ENCODE measurements around the gene POU5F1.
A peak's percentile ranks its signal among the peaks of the same experiment; 100 is the strongest.
"Not testable (repeated sequence)": the region's sequence is repeated elsewhere in the genome, so short reads cannot be mapped to it uniquely, and the experiment has no call there.

POU5F1 gene

DNA sequence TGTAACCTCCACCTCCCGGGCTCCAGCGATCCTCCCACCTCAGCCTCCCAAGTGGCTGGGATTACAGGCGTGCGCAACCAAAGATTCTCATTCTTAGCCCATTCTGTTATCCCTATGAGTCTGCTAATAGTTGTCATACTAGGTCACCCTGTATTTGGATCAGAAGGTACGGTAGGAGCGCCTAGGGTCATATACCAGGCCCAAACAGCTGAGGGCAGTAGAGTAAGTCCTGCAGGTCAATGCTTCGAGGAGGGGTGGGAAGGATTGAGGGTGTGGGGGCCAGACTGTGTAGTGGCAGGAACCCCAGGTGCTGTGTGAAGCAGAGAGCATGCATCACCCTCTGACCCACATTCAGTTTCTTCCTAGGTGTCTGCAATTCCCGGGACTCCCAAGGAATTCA lies 22.7 kb upstream of the POU5F1 start:
- Histone ChIP-seq H3K27ac (no peak overlapping the region), H3K4me3 (no peak overlapping the region)

DNA sequence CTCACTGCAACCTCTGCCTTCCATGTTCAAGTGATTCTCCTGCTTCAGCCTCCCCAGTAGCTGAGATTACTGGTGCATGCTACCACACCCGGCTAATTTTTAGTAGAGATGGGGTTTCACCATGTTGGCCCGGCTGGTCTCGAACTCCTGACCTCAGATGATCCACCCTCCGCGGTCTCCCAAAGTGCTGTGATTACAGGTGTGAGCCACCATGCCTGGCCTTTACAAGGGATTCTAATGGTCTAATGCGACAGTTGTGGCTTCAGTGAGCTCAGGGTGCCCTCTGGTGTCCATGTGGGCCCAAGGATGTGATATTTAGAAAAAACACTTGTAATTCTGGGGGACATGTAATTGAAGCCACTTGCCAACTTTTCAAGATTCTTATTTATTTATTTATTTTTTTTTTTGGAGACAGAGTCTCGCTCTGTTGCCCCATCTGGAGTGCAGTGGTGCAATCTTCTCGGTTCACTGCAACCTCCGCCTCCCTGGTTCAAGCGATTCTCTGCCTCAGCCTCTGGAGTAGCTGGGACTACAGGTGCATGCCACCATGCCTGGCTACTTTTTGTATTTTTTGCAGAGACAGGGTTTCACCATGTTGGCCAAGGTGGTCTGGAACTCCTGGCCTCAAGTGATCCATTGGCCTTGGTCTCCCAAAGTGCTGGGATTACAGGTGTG lies 22.1 kb upstream of the POU5F1 start:
- not testable (repeated sequence) for H3K4me3 ChIP-seq, H3K27ac ChIP-seq

DNA sequence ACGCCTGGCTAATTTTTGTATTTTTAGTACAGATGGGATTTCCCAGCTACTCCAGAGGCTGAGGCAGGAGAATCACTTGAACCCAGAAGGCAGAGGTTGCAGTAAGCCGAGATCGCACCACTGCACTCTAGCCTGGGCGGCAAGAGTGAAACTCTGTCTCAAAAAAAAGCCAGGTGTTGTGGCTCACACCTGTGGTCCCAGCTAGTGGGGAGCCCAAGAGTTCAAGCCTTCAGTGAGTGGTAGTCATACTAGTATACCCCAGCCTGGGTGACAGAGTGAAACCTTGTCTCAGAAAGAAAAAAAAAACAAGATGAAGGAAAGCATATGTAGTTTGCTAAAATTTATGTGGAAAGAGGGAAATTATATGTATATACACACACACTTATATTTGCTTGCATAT lies 20.0 kb upstream of the POU5F1 start:
- no peak overlapping the region for H3K27ac ChIP-seq
- no peak overlapping the region for H3K4me3 ChIP-seq

DNA sequence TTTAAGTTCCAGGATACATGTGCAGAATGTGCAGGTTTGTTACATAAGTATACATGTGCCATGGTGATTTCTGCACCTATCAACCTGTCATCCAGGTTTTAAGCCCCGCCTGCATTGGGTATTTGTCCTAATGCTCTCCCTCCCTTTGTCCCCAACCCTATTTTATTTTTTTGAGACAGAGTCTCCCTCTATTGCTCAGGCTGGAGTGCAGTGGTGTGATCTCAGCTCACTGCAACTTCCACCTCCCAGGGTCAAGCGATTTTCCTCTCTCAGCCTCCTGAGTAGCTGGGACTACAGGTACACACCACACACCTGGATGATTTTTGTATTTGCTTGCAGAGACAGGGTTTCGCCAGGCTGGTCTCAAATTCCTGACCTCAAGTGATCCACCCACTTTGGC lies 18.7 kb upstream of the POU5F1 start:
- H3K27ac ChIP-seq, H3K4me3 ChIP-seq: not testable (repeated sequence)

DNA sequence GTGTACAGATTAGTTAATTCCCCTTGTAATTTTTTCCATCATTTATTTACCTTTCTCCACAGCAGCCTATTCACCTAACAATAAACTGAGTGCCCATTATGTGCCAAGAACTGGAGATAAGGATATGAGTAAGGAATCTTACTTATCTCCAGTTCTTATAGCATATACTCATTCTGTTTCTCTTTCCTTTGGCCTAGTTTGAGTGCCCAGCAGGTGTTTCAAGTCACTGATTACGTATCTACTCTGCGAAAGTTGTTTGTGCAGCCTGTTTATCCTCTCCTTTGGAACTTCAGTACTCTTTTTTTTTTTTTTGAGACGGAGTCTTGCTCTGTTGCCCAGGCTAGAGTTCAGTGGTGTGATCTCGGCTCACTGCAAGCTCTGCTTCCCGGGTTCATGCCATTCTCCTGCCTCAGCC lies 17.3 kb upstream of the POU5F1 start:
- H3K27ac ChIP-seq = peak overlapping the region in 1 of 21 experiments; percentile 81
- no peak overlapping the region for H3K4me3 ChIP-seq

DNA sequence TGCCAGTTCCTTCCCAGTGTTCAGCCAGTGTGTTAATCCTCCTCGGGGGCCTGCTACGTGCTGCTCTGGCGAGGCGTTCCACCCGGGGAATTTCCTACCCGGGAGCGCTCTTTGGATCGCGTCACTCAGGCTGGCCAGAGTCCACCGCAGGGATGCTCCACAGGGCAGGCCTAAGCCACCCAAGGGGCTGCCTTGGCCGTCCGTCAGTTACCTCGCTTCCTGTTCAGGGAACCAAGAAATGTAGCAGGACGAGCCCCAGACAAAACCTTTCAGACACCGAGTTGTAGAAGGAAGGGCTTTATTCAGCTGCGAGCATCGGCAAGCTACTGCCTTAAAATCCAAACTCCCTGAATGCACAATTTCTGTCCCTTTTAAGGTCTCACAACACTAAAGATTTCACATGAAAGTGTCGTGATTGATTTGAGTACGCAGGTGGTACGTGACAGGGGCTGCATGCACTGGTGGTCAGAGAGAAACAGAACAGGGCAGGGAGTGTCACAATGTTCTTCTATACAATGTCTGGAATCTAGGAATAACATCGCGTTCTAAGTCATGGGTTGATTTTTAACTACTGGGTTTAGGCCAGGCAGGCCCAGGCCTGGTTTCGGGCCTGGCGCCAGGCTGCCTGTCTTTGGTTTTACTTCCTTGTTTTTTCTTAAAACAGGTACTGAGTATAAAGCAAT lies 15.7 kb upstream of the POU5F1 start:
- Histone ChIP-seq H3K27ac (peak overlapping the region in 16 of 21 experiments; percentile 42 to 81 (median 72)), H3K4me3 (peak overlapping the region in 2 of 7 experiments; percentile 11 to 19)

DNA sequence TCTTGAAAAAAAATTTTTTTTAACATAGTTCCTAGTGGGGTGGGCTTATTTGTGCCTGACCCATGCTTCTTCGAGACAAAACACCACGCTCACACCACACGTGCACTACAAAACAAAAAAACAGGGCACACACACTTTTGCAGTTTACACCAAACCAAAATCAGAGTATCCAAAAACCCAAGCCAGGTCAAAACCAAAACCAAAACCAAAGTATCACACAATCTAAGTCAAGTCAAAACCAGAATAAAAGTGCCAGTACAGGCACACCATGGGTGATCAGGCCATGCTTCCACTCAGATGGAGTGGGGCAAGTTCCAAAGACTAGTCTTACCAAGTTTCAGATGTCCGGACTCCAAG lies 15.2 kb upstream of the POU5F1 start:
- peak overlapping the region in 16 of 21 experiments; percentile 42 to 81 (median 72) for H3K27ac ChIP-seq
- H3K4me3 ChIP-seq = peak overlapping the region in 2 of 7 experiments; percentile 11 to 19

DNA sequence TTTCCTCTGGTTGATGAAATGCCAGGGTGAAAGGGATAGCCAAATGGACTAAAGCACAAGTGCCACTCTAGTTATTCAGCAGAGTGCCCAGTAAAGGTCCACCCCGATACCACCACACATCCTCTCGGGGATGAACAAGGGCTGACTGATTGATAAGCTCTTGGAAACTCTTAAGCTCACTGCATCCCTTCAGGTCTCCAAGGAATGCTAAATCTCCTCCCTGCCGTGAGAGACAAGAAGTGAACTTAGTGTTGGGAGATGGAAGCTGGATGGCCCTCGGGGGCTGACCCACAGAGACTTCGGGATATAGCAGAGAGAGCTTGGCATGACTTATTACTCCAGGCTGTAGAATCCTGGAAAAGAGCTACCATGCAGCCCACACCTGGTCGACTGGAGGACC lies 13.4 kb upstream of the POU5F1 start:
- H3K4me3 ChIP-seq = not testable (repeated sequence)
- H3K27ac ChIP-seq = peak overlapping the region in 1 of 21 experiments; percentile 3

DNA sequence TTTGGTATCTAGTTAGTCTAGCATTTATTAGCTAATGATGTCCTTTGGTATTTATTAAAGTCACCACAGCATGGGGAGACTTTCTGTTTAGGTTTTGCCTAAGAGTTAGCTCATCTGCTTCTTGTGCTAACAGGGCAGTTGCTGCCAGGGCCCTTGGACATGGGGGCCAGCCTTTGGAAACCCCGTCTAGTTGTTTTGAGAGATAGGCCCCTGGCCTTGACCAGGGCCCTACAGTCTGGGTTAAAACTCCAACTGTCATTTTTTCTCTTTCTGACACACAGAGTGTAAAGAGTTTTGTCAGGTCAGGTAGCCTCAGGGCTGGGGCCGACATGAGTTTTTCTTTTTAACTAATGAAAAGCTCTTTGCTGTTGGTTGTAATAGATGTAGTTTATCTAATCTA lies 12.8 kb upstream of the POU5F1 start:
- H3K4me3 ChIP-seq = not testable (repeated sequence)
- H3K27ac ChIP-seq = peak overlapping the region in 1 of 21 experiments; percentile 3

DNA sequence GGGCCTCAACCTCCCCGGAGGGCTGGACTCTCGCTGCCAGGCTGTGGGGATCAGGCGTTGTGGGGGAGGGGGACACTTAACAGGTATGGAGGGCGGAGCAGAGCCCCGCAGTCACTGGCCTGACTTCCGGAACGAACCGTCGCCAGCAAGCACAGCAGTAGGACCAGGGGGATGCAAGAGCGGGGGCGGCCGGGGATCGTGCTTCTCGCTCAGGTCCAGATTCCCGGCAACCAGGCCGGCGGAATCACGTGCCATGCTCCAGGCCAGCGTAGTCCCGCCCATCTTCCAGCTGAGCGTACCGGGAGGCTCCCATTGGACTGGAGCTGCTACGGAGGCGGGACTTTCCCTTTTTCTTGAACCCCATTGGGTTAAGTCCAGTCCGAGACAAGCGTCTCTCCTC lies 10.0 kb upstream of the POU5F1 start:
- Histone ChIP-seq H3K4me3 (peak overlapping the region; percentile 5 to 45 (median 29)), H3K27ac (peak overlapping the region in 14 of 21 experiments; percentile 6 to 73 (median 45))

DNA sequence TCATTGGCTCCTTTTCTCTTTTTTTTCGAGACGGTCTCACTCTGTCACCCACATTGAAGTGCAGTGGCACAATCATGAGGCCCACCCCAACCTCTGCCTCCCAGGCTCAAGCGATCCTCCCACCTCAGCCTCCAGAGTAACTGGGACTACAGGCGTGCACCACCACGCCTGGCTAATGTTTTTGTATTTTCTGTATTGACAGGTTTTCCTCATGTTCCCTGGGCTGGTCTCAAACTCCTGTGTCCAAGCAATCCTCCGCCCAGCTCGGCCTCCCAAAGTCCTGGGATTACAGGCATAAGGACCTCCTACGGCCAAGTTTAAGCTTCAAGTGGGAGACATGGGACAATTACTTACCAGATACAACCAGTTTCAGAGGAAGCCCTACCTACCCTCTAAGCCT lies 9.4 kb upstream of the POU5F1 start:
- peak overlapping the region; percentile 5 to 45 (median 29) for H3K4me3 ChIP-seq
- H3K27ac ChIP-seq = peak overlapping the region in 8 of 21 experiments; percentile 9 to 73 (median 54)

DNA sequence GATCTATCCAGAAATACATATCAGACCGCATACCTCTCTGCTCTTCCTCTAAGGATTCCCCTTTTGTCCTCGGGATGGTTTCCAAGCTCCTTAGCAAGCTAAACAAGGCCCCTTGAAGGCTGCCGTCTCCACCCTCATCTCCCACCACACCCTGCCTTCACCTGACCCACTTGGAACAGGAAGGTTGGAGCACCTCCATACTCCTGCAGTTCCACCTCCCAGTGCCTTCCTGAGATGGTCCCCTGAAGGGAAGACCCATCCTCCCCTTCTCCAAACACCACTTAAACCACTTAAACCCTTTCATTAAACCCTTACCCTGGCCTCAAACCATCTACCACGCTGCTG lies 8.5 kb upstream of the POU5F1 start:
- Histone ChIP-seq H3K27ac (no peak overlapping the region), H3K4me3 (no peak overlapping the region)

DNA sequence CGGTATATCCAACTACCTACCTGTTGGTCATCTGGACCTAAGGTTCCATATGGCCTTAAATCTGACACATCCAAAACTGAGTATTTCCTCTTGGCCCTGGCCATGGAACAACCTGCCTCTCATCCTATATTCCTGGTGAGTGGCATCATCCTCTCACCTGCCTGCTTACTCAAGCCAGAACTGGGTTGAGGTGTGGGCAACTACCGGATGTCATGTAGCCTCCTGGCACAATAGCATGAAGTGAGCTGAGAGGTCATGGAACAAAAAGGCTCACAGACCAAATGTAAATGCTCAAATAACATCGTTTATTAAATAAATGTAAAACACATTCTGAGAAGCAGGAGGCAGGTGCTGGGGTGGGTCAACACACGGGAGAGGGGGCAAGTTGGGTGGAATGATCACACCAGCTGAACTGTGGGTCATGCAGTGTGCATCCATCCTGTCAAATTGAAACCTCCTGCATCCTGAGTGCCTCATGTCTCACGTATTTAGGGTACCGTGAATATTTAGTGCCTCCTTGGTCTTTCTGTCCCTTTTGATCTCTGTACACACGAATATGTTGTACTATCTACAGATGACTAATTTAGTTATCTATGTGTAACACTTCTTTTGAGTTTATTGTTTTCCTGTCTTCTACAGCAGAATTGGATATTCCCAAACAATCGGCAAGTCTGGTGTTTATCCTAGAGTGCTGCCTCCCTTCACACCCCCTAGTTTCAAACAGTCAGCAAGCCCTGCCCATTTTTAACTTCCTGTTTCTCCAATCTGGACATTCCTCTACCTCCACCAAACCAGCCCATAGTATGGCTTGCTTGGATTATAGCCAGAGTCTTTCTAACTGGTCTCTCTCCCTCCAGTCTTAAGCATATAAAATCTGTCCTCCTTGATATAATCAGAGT lies 7.9 kb upstream of the POU5F1 start:
- H3K4me3 ChIP-seq = no peak overlapping the region
- no peak overlapping the region for H3K27ac ChIP-seq

DNA sequence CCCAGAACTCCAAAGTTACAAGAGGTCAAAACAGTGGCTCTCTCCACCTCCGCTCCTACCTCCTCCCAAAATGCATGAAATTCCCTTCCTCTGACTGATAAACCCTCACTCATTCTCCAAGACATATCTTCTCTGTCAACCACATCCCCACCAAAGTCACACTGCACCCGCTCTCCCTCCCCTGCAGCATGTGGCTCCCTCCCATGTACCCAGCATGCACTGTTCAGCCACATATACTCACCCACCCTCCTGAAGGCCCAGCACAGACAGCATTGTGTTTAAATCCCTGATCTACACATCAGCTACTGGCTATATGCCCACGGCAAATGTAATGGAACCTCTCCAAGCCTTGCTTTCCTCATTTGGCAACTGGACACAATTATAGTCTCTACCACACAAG lies 5.5 kb upstream of the POU5F1 start:
- Histone ChIP-seq H3K4me3 (no peak overlapping the region), H3K27ac (peak overlapping the region in 1 of 21 experiments; percentile 14)

DNA sequence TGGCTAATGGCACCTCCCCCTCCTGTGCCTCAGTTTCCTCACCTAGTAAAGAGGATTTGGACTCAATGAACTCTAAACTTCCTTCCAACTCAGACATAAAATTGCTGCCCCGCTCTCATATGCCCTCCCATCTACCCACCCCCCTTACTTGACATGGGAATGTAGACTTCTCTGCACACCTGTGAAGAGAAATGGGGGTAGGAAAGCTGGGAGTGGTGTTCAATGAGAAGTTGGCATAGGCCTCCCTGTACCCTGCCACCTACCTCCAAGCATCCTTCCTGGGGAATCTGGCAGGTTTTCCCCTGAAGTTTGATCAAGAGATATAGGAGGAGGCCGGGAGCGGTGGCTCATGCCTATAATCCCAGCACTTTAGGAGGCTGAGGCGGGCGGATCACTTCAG lies 3.9 kb upstream of the POU5F1 start:
- H3K4me3 ChIP-seq = no peak overlapping the region
- H3K27ac ChIP-seq = no peak overlapping the region

DNA sequence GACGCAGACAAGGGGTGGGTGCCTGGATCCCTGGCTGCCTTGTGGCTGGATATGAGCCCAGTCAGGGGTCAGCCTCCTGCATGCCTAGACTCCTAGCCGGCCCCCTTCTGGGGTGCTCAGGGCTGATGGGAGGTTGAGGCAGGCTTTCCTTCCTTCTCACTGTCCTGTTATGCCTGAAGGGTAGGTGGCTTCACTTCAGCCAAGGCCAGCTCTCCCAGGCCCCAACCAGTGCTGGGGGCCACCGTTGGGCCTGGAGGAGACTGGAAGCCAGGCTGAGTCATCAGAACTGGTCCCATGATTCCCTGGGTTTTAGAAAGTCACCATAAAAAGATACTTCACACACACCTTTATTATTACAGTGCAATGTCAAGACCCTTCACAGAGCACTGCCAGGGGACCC lies 2.9 kb upstream of the POU5F1 start:
- Histone ChIP-seq H3K4me3 (no peak overlapping the region), H3K27ac (no peak overlapping the region)

DNA sequence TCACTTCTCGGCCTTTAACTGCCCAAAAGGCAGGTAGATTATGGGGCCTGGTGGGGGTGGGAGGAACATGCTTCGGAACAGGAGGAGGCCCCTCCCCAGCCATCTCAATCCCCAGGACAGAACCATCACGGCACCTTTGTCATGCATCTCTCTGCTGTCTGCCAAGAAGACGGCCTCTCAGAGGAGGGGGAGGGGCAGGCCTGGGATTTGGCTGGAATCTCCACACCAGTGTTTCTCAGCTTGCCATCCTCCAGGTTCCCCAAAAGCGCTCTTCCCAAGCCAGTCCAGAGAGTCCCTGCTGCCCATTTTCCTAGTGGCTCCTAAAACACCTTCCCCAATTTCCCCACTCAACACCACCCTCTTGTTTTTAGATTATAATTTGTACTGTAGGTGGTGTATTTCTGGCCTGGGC lies 2.5 kb upstream of the POU5F1 start:
- H3K27ac ChIP-seq = no peak overlapping the region
- H3K4me3 ChIP-seq = no peak overlapping the region

DNA sequence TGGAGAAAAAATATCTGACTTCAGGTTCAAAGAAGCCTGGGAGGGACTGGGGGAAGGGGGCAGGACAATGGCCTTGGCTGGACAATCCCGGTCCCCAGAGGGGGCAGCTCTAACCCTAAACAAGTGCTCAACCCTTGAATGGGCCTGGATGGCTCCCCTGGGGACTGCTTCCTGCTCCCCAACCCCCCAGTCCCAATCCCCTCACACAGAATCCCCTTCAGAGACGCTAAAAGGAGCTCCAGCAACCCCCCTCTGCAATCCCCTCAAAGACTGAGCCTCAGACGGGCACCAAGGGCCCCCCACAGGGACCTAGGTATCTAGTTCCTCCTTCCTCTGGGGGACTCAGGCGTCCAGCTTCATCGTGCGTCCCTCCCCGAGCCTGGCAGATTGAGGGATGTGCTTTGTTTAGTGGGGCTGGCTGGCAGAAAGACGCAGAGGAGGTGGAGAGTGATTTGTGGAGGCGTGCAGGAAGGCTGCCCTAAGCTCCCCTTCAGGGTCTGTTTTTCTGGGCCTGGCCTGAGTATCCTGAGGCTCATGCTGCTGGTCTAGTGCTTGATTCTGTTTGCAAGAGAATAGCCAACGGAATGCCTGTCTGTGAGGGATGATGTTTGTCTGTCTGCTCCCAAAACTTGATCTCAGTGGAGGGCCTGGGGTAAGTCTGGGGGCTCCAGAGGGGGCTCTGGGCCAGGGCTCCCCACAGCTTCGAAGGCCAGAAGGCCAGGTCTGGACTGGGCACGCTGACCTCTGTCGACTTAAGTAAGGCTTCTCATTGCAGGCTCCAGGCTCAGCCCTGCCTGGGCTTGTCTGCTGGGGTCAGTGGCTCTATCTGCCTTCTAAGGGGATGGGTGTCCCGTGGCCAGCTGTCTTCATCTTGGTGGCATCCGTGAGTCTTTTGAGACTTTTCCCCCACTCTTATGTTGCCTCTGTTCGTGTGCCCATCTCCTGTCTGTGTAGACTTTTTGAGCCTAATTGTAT lies 1.7 kb upstream of the POU5F1 start:
- H3K4me3 ChIP-seq = no peak overlapping the region
- no peak overlapping the region for H3K27ac ChIP-seq

DNA sequence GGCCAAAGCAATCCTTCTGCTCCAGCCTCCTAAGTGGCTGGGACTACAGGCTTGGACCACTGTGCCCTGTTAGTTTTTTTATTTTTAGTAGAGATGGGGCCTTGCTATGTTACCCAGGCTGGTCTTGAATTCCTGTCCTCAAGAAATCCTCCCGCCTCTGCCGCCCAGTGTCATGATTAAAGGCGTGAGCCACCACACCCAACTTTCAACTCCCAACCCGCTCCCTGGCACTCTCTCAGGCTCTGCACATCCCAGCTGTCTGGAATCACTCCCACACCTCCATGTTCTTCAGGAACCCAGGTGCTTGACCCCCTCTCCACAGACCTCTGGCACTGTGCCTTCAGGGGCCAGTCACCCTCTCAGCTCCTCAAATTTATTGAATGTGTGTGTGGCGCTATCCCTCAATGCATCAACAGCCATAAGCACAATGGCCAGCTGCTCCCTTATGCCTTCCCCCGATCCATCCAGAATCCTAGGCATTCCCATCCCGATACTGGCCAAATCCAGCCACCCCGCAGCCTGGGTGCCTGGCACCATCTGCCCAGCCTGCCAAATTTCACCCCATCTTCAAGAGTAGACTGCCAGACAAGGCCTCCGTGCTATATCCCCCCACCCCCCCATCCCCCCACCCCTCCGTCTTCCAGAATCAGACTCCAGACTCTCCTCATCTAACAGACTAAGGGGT lies 647 bp upstream of the POU5F1 start:
- Histone ChIP-seq H3K4me3 (no peak overlapping the region), H3K27ac (no peak overlapping the region)
